GM18868 (cell line): Measurements from ENCODE around the gene MGST3.
"Not testable (repeated sequence)": the region's sequence is repeated elsewhere in the genome, so short reads cannot be mapped to it uniquely, and the experiment has no call there.

Experiments used
- ATAC-seq: cut with Tn5 transposase; IDR thresholded peaks from one replicate; pipeline ENCODE4 v1.9.1; 2021; ENCODE audit warnings: mild to moderate bottlenecking, moderate library complexity; ENCODE audit not compliant: unreplicated experiment

Gene MGST3

GRCh38 chr1:165695031-165695430, 64.0 kb downstream of the MGST3 start:
- ATAC-seq, result no peak

GRCh38 chr1:165696625-165697100, 65.6 kb downstream of the MGST3 start:
- ATAC-seq, result no peak

- no peak for ATAC-seq
Measured at GRCh38 chr1:165697491-165697880, 66.5 kb downstream of the MGST3 start.

- peak; percentile 92 for ATAC-seq
Measured at GRCh38 chr1:165697881-165698760, 67.1 kb downstream of the MGST3 start, which contains the start of gene ALDH9A1. ALDH9A1 (minus strand) TSS chr1:165698562; CDS start chr1:165698558, 4 bp downstream.

- ATAC-seq, result peak; percentile 8
Measured at GRCh38 chr1:165698761-165699052, 67.7 kb downstream of the MGST3 start.

GRCh38 chr1:165699577-165699976, 68.5 kb downstream of the MGST3 start:
- no peak for ATAC-seq

- not testable (repeated sequence) for ATAC-seq
Measured at GRCh38 chr1:165701922-165702321, 70.9 kb downstream of the MGST3 start.

GRCh38 chr1:165703648-165704047, 72.6 kb downstream of the MGST3 start:
- no peak for ATAC-seq
